ENCODE measurements around the gene SIGLEC1.

Gene SIGLEC1

GRCh38 chr20:3728354-3728753 lies 16.0 kb upstream of the SIGLEC1 start:
- Histone ChIP-seq H3K4me3 (no peak overlapping the region), H3K9me3 (replicated peaks in 1 of 11) (0 out of 22 replicates have a peak, but pooled peaks cover 0 to under 1% (median 0%) of the 10 kb centered on the region in 11 experiments), H3K4me2 (peak overlapping the region; percentile 11 to 84 (median 47); a peak in 20 of 22 replicates), H4K20me1 (no peaks in the 10 kb centered on the region), H3K4me1 (peaks cover 27 to 60% (median 45%) of the 10 kb centered on the region in 10 experiments), H3K27ac (no peak overlapping the region), H3K36me3 (no peaks in the 10 kb centered on the region), H3K9ac (no peak overlapping the region), H3K27me3 (peaks cover 18 to 29% (median 25%) of the 10 kb centered on the region in 11 experiments)
- TF ChIP-seq Cebpa-rat (IDR thresholded peaks at IDR 0.05) = no peak

- Histone ChIP-seq H3K27me3 (peaks cover 9 to 21% (median 16%) of the 10 kb centered on the region in 11 experiments), H3K27ac (no peak overlapping the region), H3K4me3 (no peak overlapping the region)
Measured at GRCh38 chr20:3727401-3728021, 15.1 kb upstream of the SIGLEC1 start.

GRCh38 chr20:3724356-3724755 lies 12.0 kb upstream of the SIGLEC1 start:
- TF ChIP-seq Cebpa-rat (IDR thresholded peaks at IDR 0.05) = no peak
- Histone ChIP-seq H3K27ac (no peak overlapping the region), H3K9me3 (replicated peaks in 1 of 11) (0 out of 22 replicates have a peak, but pooled peaks cover 0 to 5% (median 0%) of the 10 kb centered on the region in 11 experiments), H3K4me2 (peak overlapping the region in 2 of 11 experiments; percentile 8 to 18; a peak in 2 of 22 replicates), H3K4me1 (peaks cover 31 to 45% (median 34%) of the 10 kb centered on the region in 10 experiments), H4K20me1 (no peaks in the 10 kb centered on the region), H3K36me3 (no peaks in the 10 kb centered on the region), H3K4me3 (no peak overlapping the region), H3K27me3 (no peaks in the 10 kb centered on the region), H3K9ac (no peak overlapping the region)

More at GRCh38 chr20:3727401-3728021, 15.1 kb upstream of the SIGLEC1 start:
- H3K4me1 ChIP-seq = peaks cover 27 to 53% (median 38%) of the 10 kb centered on the region in 10 experiments
- peak overlapping the region in 10 of 11 experiments; percentile 32 to 84 (median 56); a peak in 18 of 22 replicates for H3K4me2 ChIP-seq
- H4K20me1 ChIP-seq = no peaks in the 10 kb centered on the region
- TF ChIP-seq Cebpa-rat (IDR thresholded peaks at IDR 0.05) = no peak
- H3K36me3 ChIP-seq = no peaks in the 10 kb centered on the region
- H3K9ac ChIP-seq = no peak overlapping the region
- 0 out of 22 replicates have a peak, but pooled peaks cover 0 to 5% (median 0%) of the 10 kb centered on the region in 11 experiments for H3K9me3 ChIP-seq (replicated peaks in 1 of 11)

GRCh38 chr20:3723284-3723683 lies 10.9 kb upstream of the SIGLEC1 start:
- Histone ChIP-seq H3K27ac (no peak overlapping the region), H3K27me3 (no peaks in the 10 kb centered on the region), H3K4me1 (peaks cover 20 to 42% (median 33%) of the 10 kb centered on the region in 10 experiments), H4K20me1 (no peaks in the 10 kb centered on the region), H3K36me3 (no peaks in the 10 kb centered on the region), H3K9ac (no peak overlapping the region), H3K9me3 (replicated peaks in 1 of 11) (0 out of 22 replicates have a peak, but pooled peaks cover 0 to 5% (median 0%) of the 10 kb centered on the region in 11 experiments), H3K4me3 (no peak overlapping the region), H3K4me2 (no peak overlapping the region)
- TF ChIP-seq Cebpa-rat (IDR thresholded peaks at IDR 0.05) = no peak

- Histone ChIP-seq H3K27ac (no peak overlapping the region), H3K4me3 (no peak overlapping the region), H3K27me3 (no peaks in the 10 kb centered on the region), H3K4me1 (peaks cover 7 to 34% (median 25%) of the 10 kb centered on the region in 10 experiments), H3K36me3 (no peaks in the 10 kb centered on the region), H3K9ac (no peak overlapping the region), H4K20me1 (no peaks in the 10 kb centered on the region), H3K9me3 (replicated peaks in 1 of 11) (0 out of 22 replicates have a peak, but pooled peaks cover 0 to 5% (median 0%) of the 10 kb centered on the region in 11 experiments), H3K4me2 (peak overlapping the region in 4 of 11 experiments; percentile 10 to 48 (median 35); a peak in 5 of 22 replicates)
- TF ChIP-seq Cebpa-rat (IDR thresholded peaks at IDR 0.05) = no peak
Measured at GRCh38 chr20:3721912-3722311, 9.5 kb upstream of the SIGLEC1 start.

- H3K27me3 ChIP-seq = no peaks in the 10 kb centered on the region
- H4K20me1 ChIP-seq = no peaks in the 10 kb centered on the region
- TF ChIP-seq Cebpa-rat (IDR thresholded peaks at IDR 0.05) = no peak
- no peaks in the 10 kb centered on the region for H3K36me3 ChIP-seq
- peaks cover 11 to 38% (median 25%) of the 10 kb centered on the region in 10 experiments for H3K4me1 ChIP-seq
- peak overlapping the region in 9 of 11 experiments; percentile 31 to 60 (median 47); a peak in 15 of 22 replicates for H3K4me2 ChIP-seq
- no peak overlapping the region for H3K9ac ChIP-seq
- 0 out of 22 replicates have a peak, but pooled peaks cover 0 to 5% (median 0%) of the 10 kb centered on the region in 11 experiments for H3K9me3 ChIP-seq (replicated peaks in 1 of 11)
- H3K27ac ChIP-seq = no peak overlapping the region
- no peak overlapping the region for H3K4me3 ChIP-seq
Measured at GRCh38 chr20:3720626-3721025, 8.2 kb upstream of the SIGLEC1 start.

GRCh38 chr20:3720068-3720467 lies 7.7 kb upstream of the SIGLEC1 start:
- Histone ChIP-seq H3K4me3 (no peak overlapping the region), H3K9ac (no peak overlapping the region), H3K27me3 (no peaks in the 10 kb centered on the region), H4K20me1 (no peaks in the 10 kb centered on the region), H3K9me3 (replicated peaks in 1 of 11) (0 out of 22 replicates have a peak, but pooled peaks cover 0 to 5% (median 0%) of the 10 kb centered on the region in 11 experiments), H3K36me3 (no peaks in the 10 kb centered on the region), H3K27ac (no peak overlapping the region), H3K4me1 (peaks cover 17 to 43% (median 26%) of the 10 kb centered on the region in 10 experiments), H3K4me2 (peak overlapping the region in 10 of 11 experiments; percentile 16 to 60 (median 44); a peak in 17 of 22 replicates)
- no peak for TF ChIP-seq Cebpa-rat (IDR thresholded peaks at IDR 0.05)

GRCh38 chr20:3719046-3719445 lies 6.6 kb upstream of the SIGLEC1 start:
- peaks cover 24 to 53% (median 27%) of the 10 kb centered on the region in 10 experiments for H3K4me1 ChIP-seq
- H3K27me3 ChIP-seq = no peaks in the 10 kb centered on the region
- H3K4me3 ChIP-seq = no peak overlapping the region
- no peaks in the 10 kb centered on the region for H4K20me1 ChIP-seq
- H3K9me3 ChIP-seq (replicated peaks in 1 of 11) = 0 out of 22 replicates have a peak, but pooled peaks cover 0 to 5% (median 0%) of the 10 kb centered on the region in 11 experiments
- H3K4me2 ChIP-seq = peak overlapping the region in 9 of 11 experiments; percentile 23 to 60 (median 39); a peak in 13 of 22 replicates
- no peak overlapping the region for H3K27ac ChIP-seq
- no peak for TF ChIP-seq Cebpa-rat (IDR thresholded peaks at IDR 0.05)
- H3K36me3 ChIP-seq = no peaks in the 10 kb centered on the region
- no peak overlapping the region for H3K9ac ChIP-seq

- H3K36me3 ChIP-seq = no peaks in the 10 kb centered on the region
- no peaks in the 10 kb centered on the region for H3K9me3 ChIP-seq (replicated peaks in 1 of 11)
- TF ChIP-seq Cebpa-rat (IDR thresholded peaks at IDR 0.05) = no peak
- peaks cover 30 to 75% (median 55%) of the 10 kb centered on the region in 10 experiments for H3K4me1 ChIP-seq
- no peak overlapping the region for H3K4me3 ChIP-seq
- no peaks in the 10 kb centered on the region for H3K27me3 ChIP-seq
- no peak overlapping the region; a peak in 2 of 22 replicates for H3K4me2 ChIP-seq
- H3K27ac ChIP-seq = no peak overlapping the region
- H4K20me1 ChIP-seq = no peaks in the 10 kb centered on the region
- H3K9ac ChIP-seq = no peak overlapping the region
Measured at GRCh38 chr20:3716195-3716834, 3.9 kb upstream of the SIGLEC1 start.
